ENCODE data around the gene PKHD1. TPM values are rescaled to one million over a fixed set of nuclear protein-coding genes. Genes with fewer than 3 reads are reported as not detected.

Gene PKHD1
- total and polyA plus RNA-seq, 11 donors, result 0.02 to 0.04 TPM; not detected in 9

- intact Hi-C loops (cut with DNase I), result no loop called here
- TF ChIP-seq POLR2A (IDR thresholded peaks at IDR 0.05) (no peak), CTCF (IDR thresholded peaks at IDR 0.05) (no peak)
- H3K27ac ChIP-seq, result no peak overlapping the region
- DNase-seq, result no peak
- 42 to 51% (median 46%) methylated on average over 8 of the region's 8 CpGs for WGBS, 4 donors
- peaks cover 0 to 37% (median 0%) of the 10 kb centered on the region in 9 donors for H3K27me3 ChIP-seq
- no peaks in the 10 kb centered on the region for H3K4me1 ChIP-seq
- no peaks in the 10 kb centered on the region for H3K36me3 ChIP-seq
- H3K9me3 ChIP-seq, result no peaks in the 10 kb centered on the region
- no peak for ATAC-seq
- no peak overlapping the region for H3K4me3 ChIP-seq
These were observed 9.3 kb downstream of the PKHD1 start for GRCh38 chr6:52077961-52078625.

GRCh38 chr6:52077180-52077884 is 10.1 kb downstream of the PKHD1 start:
- ATAC-seq, result no peak
- Histone ChIP-seq H3K27ac (no peak overlapping the region), H3K4me1 (no peaks in the 10 kb centered on the region), H3K36me3 (no peaks in the 10 kb centered on the region), H3K27me3 (peaks cover 0 to 37% (median 0%) of the 10 kb centered on the region in 9 donors), H3K4me3 (no peak overlapping the region), H3K9me3 (no peaks in the 10 kb centered on the region)
- WGBS, 4 donors, result 32 to 46% (median 36%) methylated on average over 3 of the region's 3 CpGs
- intact Hi-C loops (cut with DNase I), result no loop called here
- TF ChIP-seq CTCF (IDR thresholded peaks at IDR 0.05) (no peak), POLR2A (IDR thresholded peaks at IDR 0.05) (no peak)
- no peak for DNase-seq

- no peak for TF ChIP-seq POLR2A (IDR thresholded peaks at IDR 0.05)
- no peak for TF ChIP-seq CTCF (IDR thresholded peaks at IDR 0.05)
- Histone ChIP-seq H3K27me3 (peaks cover 0 to 33% (median 0%) of the 10 kb centered on the region in 9 donors), H3K27ac (no peak overlapping the region), H3K9me3 (no peaks in the 10 kb centered on the region), H3K36me3 (no peaks in the 10 kb centered on the region), H3K4me1 (no peaks in the 10 kb centered on the region), H3K4me3 (no peak overlapping the region)
- WGBS, 4 donors, result 22 to 40% (median 30%) methylated on average over 4 of the region's 4 CpGs
- ATAC-seq, result no peak
- no peak for DNase-seq
- intact Hi-C loops (cut with DNase I), result no loop called here
These were observed 10.6 kb downstream of the PKHD1 start for GRCh38 chr6:52076791-52077179.

GRCh38 chr6:52074716-52075115 is 12.7 kb downstream of the PKHD1 start:
- Histone ChIP-seq H3K4me1 (no peaks in the 10 kb centered on the region), H3K27me3 (peaks cover 0 to 18% (median 0%) of the 10 kb centered on the region in 9 donors), H3K4me3 (no peak overlapping the region), H3K36me3 (no peaks in the 10 kb centered on the region), H3K9me3 (no peaks in the 10 kb centered on the region), H3K27ac (no peak overlapping the region)
- intact Hi-C loops (cut with DNase I), result no loop called here
- 64 to 87% (median 68%) methylated on average over 5 of the region's 5 CpGs for WGBS, 4 donors
- DNase-seq, result no peak
- no peak for TF ChIP-seq POLR2A (IDR thresholded peaks at IDR 0.05)
- TF ChIP-seq CTCF (IDR thresholded peaks at IDR 0.05), result no peak
- no peak for ATAC-seq

Data from heart left ventricle (tissue), 16 donors.